ENCODE results near the gene DUSP18.
A peak's percentile ranks its signal among the peaks of the same experiment; 100 is the strongest.

Gene DUSP18

GRCh38 chr22:30694171-30694639, 26.5 kb upstream of the DUSP18 start:
- Histone ChIP-seq H3K4me1 (no peaks in the 10 kb centered on the region), H3K27me3 (no peaks in the 10 kb centered on the region), H3K36me3 (no peaks in the 10 kb centered on the region), H3K4me3 (ENCODE audit: low read depth, low read length) (peak overlapping the region; percentile 70), H3K9me3 (no peaks in the 10 kb centered on the region)
- peak; percentile 65 for DNase-seq
- TF ChIP-seq CTCF (IDR thresholded peaks at IDR 0.05; ENCODE audit: low read depth, low read length): no peak

DNA sequence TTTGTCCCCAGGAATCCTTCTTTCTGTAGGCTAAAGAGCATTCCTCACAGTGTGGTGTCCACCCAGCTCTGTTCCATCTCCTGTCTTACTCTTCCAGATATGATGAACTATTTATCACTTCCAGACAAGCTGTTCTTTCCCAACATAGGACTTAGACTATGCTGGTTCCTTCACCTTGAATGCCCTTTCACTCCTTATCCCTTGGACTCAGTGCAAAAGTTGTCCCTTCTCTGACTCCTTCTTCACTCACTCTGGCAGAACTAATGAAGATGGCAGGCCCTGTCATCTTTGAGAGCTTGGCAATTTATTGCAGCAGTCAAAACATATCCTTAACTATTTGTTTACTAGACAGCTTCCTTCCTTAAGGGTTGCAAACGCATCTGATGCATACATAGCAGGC, 23.5 kb upstream of the DUSP18 start:
- H3K27me3 ChIP-seq: no peaks in the 10 kb centered on the region
- TF ChIP-seq CTCF (IDR thresholded peaks at IDR 0.05; ENCODE audit: low read depth, low read length): no peak
- DNase-seq: no peak

DNA sequence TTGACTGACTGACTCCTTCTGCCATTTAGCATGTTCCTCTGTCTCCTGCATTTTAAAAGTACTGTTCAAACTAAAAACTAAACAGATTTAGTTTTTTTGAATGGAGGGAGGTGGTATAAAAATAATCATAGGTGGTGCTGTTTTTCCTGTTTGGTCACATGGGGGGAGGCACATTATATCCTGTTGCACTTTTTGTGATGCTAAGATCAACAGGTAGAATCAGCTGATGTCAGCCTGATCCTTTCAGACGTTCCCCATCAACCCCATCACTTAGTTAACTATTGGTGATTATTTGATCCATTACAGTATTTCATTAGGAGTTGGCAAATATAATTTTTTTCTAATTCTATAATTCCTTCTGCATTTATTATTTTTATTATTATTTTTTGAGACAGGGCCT, 21.9 kb upstream of the DUSP18 start:
- no peak for DNase-seq
- no peak overlapping the region for H3K4me3 ChIP-seq (ENCODE audit: low read depth, low read length)
- H3K9me3 ChIP-seq: no peaks in the 10 kb centered on the region
- H3K27me3 ChIP-seq: no peaks in the 10 kb centered on the region
- H3K4me1 ChIP-seq: no peaks in the 10 kb centered on the region
- no peaks in the 10 kb centered on the region for H3K36me3 ChIP-seq
- TF ChIP-seq CTCF (IDR thresholded peaks at IDR 0.05; ENCODE audit: low read depth, low read length): no peak

More for the DNA sequence above, 23.5 kb upstream of the DUSP18 start:
- Histone ChIP-seq H3K4me1 (no peaks in the 10 kb centered on the region), H3K4me3 (ENCODE audit: low read depth, low read length) (no peak overlapping the region), H3K36me3 (no peaks in the 10 kb centered on the region), H3K9me3 (no peaks in the 10 kb centered on the region)

DNA sequence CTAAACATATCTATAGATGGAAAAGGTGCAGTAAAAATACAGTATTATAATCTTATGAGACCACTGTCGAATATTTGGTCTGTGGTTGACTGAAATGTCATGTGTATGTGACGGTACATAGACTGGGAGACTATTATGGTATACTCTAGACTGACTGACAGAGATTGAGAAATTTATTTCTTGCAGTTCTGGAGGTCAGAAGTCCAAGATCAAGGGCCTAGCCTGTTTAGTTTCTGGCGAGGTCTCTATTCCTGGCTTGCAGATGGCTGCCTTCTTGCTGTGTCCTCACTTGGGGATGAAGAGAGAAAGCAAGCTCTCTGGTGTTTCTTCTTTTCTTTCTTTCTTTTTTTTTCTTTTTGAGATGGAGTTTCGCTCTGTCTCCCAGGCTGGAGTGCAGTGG, 19.7 kb upstream of the DUSP18 start:
- TF ChIP-seq CTCF (IDR thresholded peaks at IDR 0.05; ENCODE audit: low read depth, low read length): no peak
- no peaks in the 10 kb centered on the region for H3K4me1 ChIP-seq
- no peaks in the 10 kb centered on the region for H3K27me3 ChIP-seq
- no peaks in the 10 kb centered on the region for H3K9me3 ChIP-seq
- H3K4me3 ChIP-seq (ENCODE audit: low read depth, low read length): no peak overlapping the region
- no peaks in the 10 kb centered on the region for H3K36me3 ChIP-seq
- DNase-seq: no peak

DNA sequence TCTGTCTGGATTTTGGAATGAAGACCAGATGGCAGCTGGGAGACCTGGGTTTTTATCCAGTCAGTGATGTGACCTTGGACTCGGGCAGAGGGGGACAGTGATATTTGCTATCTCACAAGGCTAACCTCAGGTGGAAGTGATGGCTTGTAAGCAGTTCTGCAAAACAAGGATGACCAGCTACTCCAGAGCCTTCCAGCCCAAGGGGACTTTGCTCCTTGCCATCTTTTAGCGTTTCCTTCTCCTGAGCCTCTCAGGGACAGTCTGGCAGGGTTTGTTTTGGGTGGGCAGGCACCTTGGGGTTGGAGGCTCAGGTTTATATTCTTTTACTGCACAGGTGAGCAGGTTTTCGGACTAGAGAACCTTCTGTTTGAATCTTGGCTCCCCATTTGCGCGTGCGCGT, 17.5 kb upstream of the DUSP18 start:
- H3K4me1 ChIP-seq: peaks cover 15% of the 10 kb centered on the region
- no peaks in the 10 kb centered on the region for H3K36me3 ChIP-seq
- TF ChIP-seq CTCF (IDR thresholded peaks at IDR 0.05; ENCODE audit: low read depth, low read length): no peak
- H3K4me3 ChIP-seq (ENCODE audit: low read depth, low read length): no peak overlapping the region
- no peaks in the 10 kb centered on the region for H3K27me3 ChIP-seq
- DNase-seq: no peak
- H3K9me3 ChIP-seq: no peaks in the 10 kb centered on the region

- H3K4me1 ChIP-seq: peaks cover 15% of the 10 kb centered on the region
- H3K36me3 ChIP-seq: no peaks in the 10 kb centered on the region
- TF ChIP-seq CTCF (IDR thresholded peaks at IDR 0.05; ENCODE audit: low read depth, low read length): no peak
- no peaks in the 10 kb centered on the region for H3K9me3 ChIP-seq
- DNase-seq: no peak
- no peak overlapping the region for H3K4me3 ChIP-seq (ENCODE audit: low read depth, low read length)
- H3K27me3 ChIP-seq: no peaks in the 10 kb centered on the region
Observed at GRCh38 chr22:30681831-30682230, 14.2 kb upstream of the DUSP18 start.
